Mesendoderm (in vitro differentiated cells): ENCODE data around the gene MARCHF10.

Source experiments
- DNase-seq: peaks from one replicate; pipeline ENCODE4 v3.0.0; 2013
- H2AK5ac ChIP-seq: 2 replicates; pipeline ENCODE4 v1.6.1; 2013; ENCODE audit warnings: low read length, inconsistent platforms
- H2BK120ac ChIP-seq: 2 replicates; pipeline ENCODE4 v1.6.1; 2013; ENCODE audit warnings: low read depth, mild to moderate bottlenecking, low read length, moderate library complexity, mixed read lengths
- H2BK15ac ChIP-seq: replicated peaks from 2 replicates; pipeline ENCODE4 v1.6.1; 2013; ENCODE audit warnings: low read depth, mild to moderate bottlenecking, moderate library complexity
- H2BK5ac ChIP-seq: 2 replicates; pipeline ENCODE4 v1.6.1; 2013; ENCODE audit warnings: low read length, inconsistent platforms
- H3K18ac ChIP-seq: 2 replicates; pipeline ENCODE4 v1.6.1; 2013; ENCODE audit warnings: mild to moderate bottlenecking, low read length, mixed read lengths
- H3K23ac ChIP-seq: one replicate; pipeline ENCODE4 v1.6.1; 2013; ENCODE audit warnings: low read length
- H3K27ac ChIP-seq: 2 replicates; pipeline ENCODE4 v1.5.1; 2013; ENCODE audit warnings: low read depth, mild to moderate bottlenecking, inconsistent platforms, low read length, moderate library complexity
- H3K27me3 ChIP-seq: 2 replicates; pipeline ENCODE4 v1.6.1; 2013; ENCODE audit warnings: low read length, control low read depth, mild to moderate bottlenecking, inconsistent platforms; ENCODE audit not compliant: insufficient read depth, poor library complexity
- H3K36me3 ChIP-seq: 2 replicates; pipeline ENCODE4 v1.6.1; 2013; ENCODE audit warnings: low read length, inconsistent platforms; ENCODE audit not compliant: control insufficient read depth, insufficient read depth
- H3K4ac ChIP-seq: one replicate; pipeline ENCODE4 v1.6.1; 2013; ENCODE audit warnings: low read depth, mild to moderate bottlenecking, low read length, moderate library complexity
- H3K4me1 ChIP-seq: 2 replicates; pipeline ENCODE4 v1.6.1; 2013; ENCODE audit warnings: low read depth, low read length, inconsistent platforms; ENCODE audit not compliant: control insufficient read depth
- H3K4me2 ChIP-seq: 2 replicates; pipeline ENCODE4 v1.6.1; 2013; ENCODE audit warnings: low read length
- H3K4me3 ChIP-seq: 2 replicates; pipeline ENCODE4 v1.5.1; 2013; ENCODE audit warnings: mild to moderate bottlenecking, low read length
- H3K56ac ChIP-seq: one replicate; pipeline ENCODE4 v1.6.1; 2013; ENCODE audit warnings: low read length
- H3K79me1 ChIP-seq: 2 replicates; pipeline ENCODE4 v1.6.1; 2013; ENCODE audit warnings: low read length, inconsistent platforms
- H3K79me2 ChIP-seq: 2 replicates; pipeline ENCODE4 v1.6.1; 2013; ENCODE audit warnings: mild to moderate bottlenecking, low read length; ENCODE audit not compliant: control insufficient read depth, insufficient read depth
- H3K9ac ChIP-seq: 2 replicates; pipeline ENCODE4 v1.6.1; 2013; ENCODE audit warnings: low read length, inconsistent platforms
- H4K5ac ChIP-seq: one replicate; pipeline ENCODE4 v1.6.1; 2013; ENCODE audit warnings: low read length
- H4K8ac ChIP-seq: one replicate; pipeline ENCODE4 v1.6.1; 2013; ENCODE audit warnings: low read depth, mild to moderate bottlenecking, control low read depth, low read length, moderate library complexity
- WGBS: extraction: QIAGEN DNeasy Blood & Tissue Kit; methylation state at CpG from one replicate; pipeline ENCODE4 v1.1.7; 2013; ENCODE audit warnings: low lambda C conversion rate, missing lambda C conversion rate; ENCODE audit not compliant: insufficient coverage; ENCODE audit errors: extremely low coverage; 5-methylcytosine and 5-hydroxymethylcytosine counted together

Gene MARCHF10

GRCh38 chr17:62712171-62712581 is 95.9 kb downstream of the MARCHF10 start:
- no peak overlapping the region for H2AK5ac ChIP-seq
- no peaks in the 10 kb centered on the region for H3K79me1 ChIP-seq
- no peak overlapping the region for H3K4me3 ChIP-seq
- no peak overlapping the region for H3K9ac ChIP-seq
- no peaks in the 10 kb centered on the region for H3K27me3 ChIP-seq
- DNase-seq, result no peak
- no peak overlapping the region for H3K23ac ChIP-seq
- no peak overlapping the region for H2BK5ac ChIP-seq
- H3K36me3 ChIP-seq, result no peaks in the 10 kb centered on the region
- no peak overlapping the region for H2BK15ac ChIP-seq
- no peak overlapping the region for H3K27ac ChIP-seq
- no peaks in the 10 kb centered on the region for H3K79me2 ChIP-seq
- no peak overlapping the region for H3K4ac ChIP-seq
- H3K4me2 ChIP-seq, result no peak overlapping the region
- no peaks in the 10 kb centered on the region for H3K4me1 ChIP-seq
- no peak overlapping the region for H3K56ac ChIP-seq
- H3K18ac ChIP-seq, result no peak overlapping the region
- no peak overlapping the region for H2BK120ac ChIP-seq
- no peak overlapping the region for H4K8ac ChIP-seq
- no CpG with 5 or more reads among the region's 8 CpGs for WGBS
- no peak overlapping the region for H4K5ac ChIP-seq

DNA sequence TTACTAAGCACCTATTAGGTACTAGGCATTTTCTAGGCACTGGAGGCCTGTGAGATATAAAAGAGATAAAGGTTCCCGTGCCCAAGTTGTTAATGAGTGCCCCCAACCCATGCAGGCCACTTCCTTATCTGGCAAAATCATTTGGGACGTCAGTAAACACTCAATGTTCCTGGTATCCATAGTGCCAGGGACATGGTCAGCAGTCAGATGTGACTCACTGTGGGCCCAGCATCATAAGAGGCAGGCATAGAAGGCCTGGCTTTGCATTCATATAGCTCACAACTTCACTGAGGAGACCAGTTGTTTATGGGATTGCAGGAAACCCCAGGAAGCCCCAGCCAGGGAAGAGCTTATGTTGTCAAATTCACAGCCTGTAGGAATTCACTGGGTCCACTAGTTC is 99.5 kb downstream of the MARCHF10 start:
- H3K18ac ChIP-seq, result no peak overlapping the region
- H3K79me2 ChIP-seq, result no peaks in the 10 kb centered on the region
- no peaks in the 10 kb centered on the region for H3K36me3 ChIP-seq
- WGBS, result no CpG with 5 or more reads among the region's 2 CpGs
- H2AK5ac ChIP-seq, result no peak overlapping the region
- H3K56ac ChIP-seq, result no peak overlapping the region
- H3K79me1 ChIP-seq, result no peaks in the 10 kb centered on the region
- H2BK120ac ChIP-seq, result no peak overlapping the region
- H2BK5ac ChIP-seq, result no peak overlapping the region
- peaks cover 12% of the 10 kb centered on the region for H3K4me1 ChIP-seq
- no peak overlapping the region for H3K9ac ChIP-seq
- no peak overlapping the region for H2BK15ac ChIP-seq
- no peak overlapping the region for H3K27ac ChIP-seq
- H4K8ac ChIP-seq, result no peak overlapping the region
- no peak for DNase-seq
- no peak overlapping the region for H3K23ac ChIP-seq
- no peak overlapping the region for H4K5ac ChIP-seq
- H3K4me3 ChIP-seq, result no peak overlapping the region
- no peak overlapping the region for H3K4me2 ChIP-seq
- H3K27me3 ChIP-seq, result no peaks in the 10 kb centered on the region
- no peak overlapping the region for H3K4ac ChIP-seq

GRCh38 chr17:62707425-62707739 is 100.7 kb downstream of the MARCHF10 start:
- Histone ChIP-seq H2BK120ac (no peak overlapping the region), H3K4me1 (peaks cover 12% of the 10 kb centered on the region), H3K4me3 (no peak overlapping the region), H3K9ac (no peak overlapping the region), H3K36me3 (no peaks in the 10 kb centered on the region), H4K5ac (no peak overlapping the region), H3K27me3 (no peaks in the 10 kb centered on the region), H2AK5ac (peak overlapping the region; percentile 88), H3K23ac (no peak overlapping the region), H3K79me1 (no peaks in the 10 kb centered on the region), H3K4me2 (no peak overlapping the region), H3K27ac (no peak overlapping the region), H2BK15ac (no peak overlapping the region), H3K79me2 (no peaks in the 10 kb centered on the region), H3K4ac (no peak overlapping the region), H3K18ac (no peak overlapping the region), H3K56ac (no peak overlapping the region), H4K8ac (no peak overlapping the region), H2BK5ac (no peak overlapping the region)
- no CpG with 5 or more reads among the region's 9 CpGs for WGBS
- DNase-seq, result no peak

DNA sequence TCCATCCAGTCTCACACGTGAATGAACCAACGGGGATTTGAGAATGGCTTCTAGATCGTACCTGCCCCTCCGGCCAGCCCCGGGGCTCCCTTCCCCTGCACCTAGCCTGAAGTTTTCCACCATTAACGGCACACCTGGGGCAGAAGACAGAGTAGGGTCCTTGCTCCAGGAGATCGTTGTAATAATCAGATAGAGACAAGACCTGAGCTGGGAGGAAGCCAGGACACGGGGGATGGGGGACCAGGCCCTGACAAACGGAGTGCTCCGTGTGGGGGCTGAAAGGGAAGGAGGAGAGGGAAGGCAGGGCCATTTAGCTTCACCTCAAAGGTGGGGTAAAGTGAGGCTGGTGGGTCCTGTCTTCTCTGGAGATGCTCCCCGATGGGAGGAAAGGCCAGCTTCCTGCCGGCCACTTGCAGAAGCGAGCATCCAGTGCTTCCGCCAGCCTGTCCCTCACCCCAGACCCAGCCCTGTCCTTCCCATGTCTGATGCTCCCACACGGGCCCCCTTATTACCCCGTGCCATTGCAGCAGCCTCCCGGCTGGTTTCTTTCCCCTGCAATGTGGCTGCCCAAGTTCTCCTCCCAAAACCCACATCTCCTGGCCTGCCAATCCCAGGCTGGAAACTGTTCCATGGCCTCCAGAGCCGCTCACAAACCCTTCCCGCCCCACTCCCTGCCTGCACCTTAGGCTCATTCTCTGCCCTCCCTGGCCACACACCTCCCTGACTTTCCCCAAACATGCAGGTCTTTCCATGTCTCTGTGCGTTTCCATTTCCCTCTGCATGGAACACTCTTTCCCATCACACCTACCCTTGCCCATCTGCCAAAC is 101.3 kb downstream of the MARCHF10 start:
- Histone ChIP-seq H3K4me2 (no peak overlapping the region), H3K4me1 (peaks cover 12% of the 10 kb centered on the region), H3K9ac (no peak overlapping the region), H2BK15ac (no peak overlapping the region), H3K36me3 (no peaks in the 10 kb centered on the region), H3K27ac (no peak overlapping the region), H3K18ac (no peak overlapping the region), H3K23ac (no peak overlapping the region), H2BK5ac (no peak overlapping the region), H3K79me2 (no peaks in the 10 kb centered on the region), H3K79me1 (no peaks in the 10 kb centered on the region), H3K56ac (peak overlapping the region; percentile 47), H4K5ac (no peak overlapping the region), H3K27me3 (no peaks in the 10 kb centered on the region), H3K4me3 (no peak overlapping the region), H2AK5ac (peak overlapping the region; percentile 88), H3K4ac (no peak overlapping the region), H2BK120ac (no peak overlapping the region), H4K8ac (no peak overlapping the region)
- DNase-seq, result no peak
- no CpG with 5 or more reads among the region's 20 CpGs for WGBS

DNA sequence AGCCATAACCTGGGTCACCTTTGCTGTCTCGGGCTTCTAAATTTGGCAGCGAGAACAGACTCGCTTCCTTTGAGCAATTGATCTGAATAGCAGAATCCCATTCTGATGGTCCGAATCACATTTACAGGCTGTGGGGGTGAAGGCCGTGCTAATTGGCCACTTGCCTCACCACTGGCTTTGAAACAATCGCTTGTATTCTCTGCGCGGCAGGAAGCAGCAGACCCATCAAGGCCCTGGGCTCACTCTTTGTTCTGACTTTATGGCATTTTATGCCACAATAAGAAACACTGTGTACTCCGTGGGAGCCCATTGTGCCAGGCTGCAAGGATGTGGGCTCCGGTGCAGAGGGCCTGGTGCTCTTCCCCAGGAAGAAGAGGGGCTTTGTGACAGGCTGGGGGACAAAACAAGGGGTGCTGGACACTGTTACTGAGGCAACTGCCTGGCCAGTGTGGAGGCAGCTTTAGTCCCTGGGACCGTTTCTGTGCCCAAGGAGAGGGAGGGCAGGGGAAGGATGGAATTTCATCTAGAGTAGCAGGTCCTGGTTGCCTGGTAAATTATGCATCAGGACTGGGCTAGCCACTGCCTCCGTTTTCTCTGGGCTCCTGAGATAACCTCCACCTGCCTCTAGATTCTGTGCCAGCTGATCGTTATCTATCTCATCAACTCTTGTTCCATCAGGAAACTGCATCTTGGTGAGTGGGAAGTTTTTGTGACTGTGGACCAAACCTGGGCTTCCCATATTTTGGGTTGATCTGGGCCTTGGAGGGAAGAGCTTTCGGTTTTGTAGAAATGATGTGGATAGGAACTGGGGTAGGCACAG is 102.1 kb downstream of the MARCHF10 start:
- H3K27ac ChIP-seq, result peak overlapping the region; percentile 68
- no peaks in the 10 kb centered on the region for H3K36me3 ChIP-seq
- no peaks in the 10 kb centered on the region for H3K27me3 ChIP-seq
- H3K9ac ChIP-seq, result peak overlapping the region; percentile 81
- no peak overlapping the region for H4K8ac ChIP-seq
- H2AK5ac ChIP-seq, result peak overlapping the region; percentile 77
- no peak overlapping the region for H3K4ac ChIP-seq
- no peak overlapping the region for H4K5ac ChIP-seq
- peak overlapping the region; percentile 87 for H3K56ac ChIP-seq
- H3K4me1 ChIP-seq, result peaks cover 12% of the 10 kb centered on the region
- H2BK15ac ChIP-seq, result no peak overlapping the region
- H3K18ac ChIP-seq, result no peak overlapping the region
- H2BK5ac ChIP-seq, result peak overlapping the region; percentile 96
- peak overlapping the region; percentile 95 for H3K23ac ChIP-seq
- no peaks in the 10 kb centered on the region for H3K79me2 ChIP-seq
- H3K4me3 ChIP-seq, result peak overlapping the region; percentile 31
- no peaks in the 10 kb centered on the region for H3K79me1 ChIP-seq
- peak overlapping the region; percentile 81 for H3K4me2 ChIP-seq
- no peak overlapping the region for H2BK120ac ChIP-seq
- peak; percentile 69 for DNase-seq
- no CpG with 5 or more reads among the region's 14 CpGs for WGBS
